ENCODE data around the gene CST3. TPM values are rescaled to one million over a fixed set of nuclear protein-coding genes. Genes with fewer than 3 reads are reported as not detected.
"Not testable (repeated sequence)": the region's sequence is repeated elsewhere in the genome, so short reads cannot be mapped to it uniquely, and the experiment has no call there.

Gene CST3
- total RNA-seq, 4 donors from 2014 or later, result 607 to 1,755 (median 1,289) TPM

- TF ChIP-seq POLR2A (IDR thresholded peaks at IDR 0.05), result no peak
- in situ Hi-C loops (cut with MboI; ENCODE audit: low pct_ligation_motif_present in 1 of 4, low pct_unique_long_range_greater_than_20kb in 1 of 4, low sequenced_read_pairs in 3 of 4) (no loop called here), intact Hi-C loops (cut with DNase I; ENCODE audit: low total_unique reads) (no loop called here)
- Histone ChIP-seq H3K9me3 (no peaks in the 10 kb centered on the region), H3K4me1 (peaks cover 0 to 7% (median 5%) of the 10 kb centered on the region in 4 donors), H3K4me3 (no peak overlapping the region), H3K36me3 (no peaks in the 10 kb centered on the region), H3K27me3 (no peaks in the 10 kb centered on the region), H3K27ac (peak overlapping the region in 1 of 4 donors; percentile 17)
- 34 to 47% methylated on average over 8 of the region's 8 CpGs for WGBS, 2 donors (ENCODE audit: low coverage in 1 of 2)
- DNase-seq, result no peak
Measured at GRCh38 chr20:23659989-23660837, 22.5 kb upstream of the CST3 start.

- H3K27me3 ChIP-seq; intact Hi-C loops (cut with DNase I; ENCODE audit: low total_unique reads); in situ Hi-C loops (cut with MboI; ENCODE audit: low pct_ligation_motif_present in 1 of 4, low pct_unique_long_range_greater_than_20kb in 1 of 4, low sequenced_read_pairs in 3 of 4); H3K36me3 ChIP-seq; H3K4me1 ChIP-seq; DNase-seq; H3K4me3 ChIP-seq; H3K27ac ChIP-seq; H3K9me3 ChIP-seq: not testable (repeated sequence)
- WGBS, 2 donors (ENCODE audit: low coverage in 1 of 2), result 69 to 78% methylated on average over 1 to 2 of the region's 2 CpGs
Measured at GRCh38 chr20:23659610-23659988, 21.8 kb upstream of the CST3 start.

GRCh38 chr20:23658989-23659609 lies 21.3 kb upstream of the CST3 start:
- H3K36me3 ChIP-seq, result no peaks in the 10 kb centered on the region
- intact Hi-C loops (cut with DNase I; ENCODE audit: low total_unique reads), result no loop called here
- TF ChIP-seq EP300 (IDR thresholded peaks at IDR 0.05; ENCODE audit: low read depth), result no peak
- TF ChIP-seq POLR2A (IDR thresholded peaks at IDR 0.05), result no peak
- TF ChIP-seq POLR2AphosphoS5 (IDR thresholded peaks at IDR 0.05), result no peak
- TF ChIP-seq CTCF (IDR thresholded peaks at IDR 0.05), result no peak
- H3K4me1 ChIP-seq, result peaks cover 0 to 10% (median 7%) of the 10 kb centered on the region in 4 donors
- 63 to 70% methylated on average over 5 to 8 of the region's 8 CpGs for WGBS, 2 donors (ENCODE audit: low coverage in 1 of 2)
- in situ Hi-C loops (cut with MboI; ENCODE audit: low pct_ligation_motif_present in 1 of 4, low pct_unique_long_range_greater_than_20kb in 1 of 4, low sequenced_read_pairs in 3 of 4), result no loop called here
- no peaks in the 10 kb centered on the region for H3K27me3 ChIP-seq
- no peak overlapping the region for H3K4me3 ChIP-seq
- H3K27ac ChIP-seq, result no peak overlapping the region
- DNase-seq, result no peak
- H3K9me3 ChIP-seq, result no peaks in the 10 kb centered on the region

- H3K4me3 ChIP-seq, result no peak overlapping the region
- H3K36me3 ChIP-seq, result no peaks in the 10 kb centered on the region
- in situ Hi-C loops (cut with MboI; ENCODE audit: low pct_ligation_motif_present in 1 of 4, low pct_unique_long_range_greater_than_20kb in 1 of 4, low sequenced_read_pairs in 3 of 4), result no loop called here
- intact Hi-C loops (cut with DNase I; ENCODE audit: low total_unique reads), result no loop called here
- peaks cover 0 to 14% (median 8%) of the 10 kb centered on the region in 4 donors for H3K4me1 ChIP-seq
- TF ChIP-seq POLR2AphosphoS5 (IDR thresholded peaks at IDR 0.05) (no peak), CTCF (IDR thresholded peaks at IDR 0.05) (no peak), EP300 (IDR thresholded peaks at IDR 0.05; ENCODE audit: low read depth) (no peak), POLR2A (IDR thresholded peaks at IDR 0.05) (no peak)
- WGBS, 2 donors (ENCODE audit: low coverage in 1 of 2), result 29 to 58% methylated on average over 1 to 2 of the region's 2 CpGs
- no peak overlapping the region for H3K27ac ChIP-seq
- no peaks in the 10 kb centered on the region for H3K27me3 ChIP-seq
- H3K9me3 ChIP-seq, result no peaks in the 10 kb centered on the region
- DNase-seq, result no peak
Measured at GRCh38 chr20:23658336-23658735, 20.6 kb upstream of the CST3 start.

GRCh38 chr20:23657202-23657601 lies 19.4 kb upstream of the CST3 start:
- no peak overlapping the region for H3K4me3 ChIP-seq
- intact Hi-C loops (cut with DNase I; ENCODE audit: low total_unique reads), result no loop called here
- no peaks in the 10 kb centered on the region for H3K36me3 ChIP-seq
- peaks cover 0 to 14% (median 8%) of the 10 kb centered on the region in 4 donors for H3K4me1 ChIP-seq
- TF ChIP-seq EP300 (IDR thresholded peaks at IDR 0.05; ENCODE audit: low read depth) (no peak), POLR2AphosphoS5 (IDR thresholded peaks at IDR 0.05) (no peak), POLR2A (IDR thresholded peaks at IDR 0.05) (no peak), CTCF (IDR thresholded peaks at IDR 0.05) (no peak)
- WGBS, 2 donors (ENCODE audit: low coverage in 1 of 2), result 83% methylated on average over 8 of the region's 8 CpGs; no CpG with 5 or more reads in 1 of the 2 donors
- H3K9me3 ChIP-seq, result no peaks in the 10 kb centered on the region
- in situ Hi-C loops (cut with MboI; ENCODE audit: low pct_ligation_motif_present in 1 of 4, low pct_unique_long_range_greater_than_20kb in 1 of 4, low sequenced_read_pairs in 3 of 4), result no loop called here
- DNase-seq, result no peak
- no peaks in the 10 kb centered on the region for H3K27me3 ChIP-seq
- no peak overlapping the region for H3K27ac ChIP-seq
